Caco-2 (cell line): ENCODE measurements around the gene SRD5A3. TPM values are rescaled to one million over a fixed set of nuclear protein-coding genes. Genes with fewer than 3 reads are reported as not detected.

Experiments used
- BruUV-seq: library from RNA; stranded (reverse); fragments of 400-500 nt; replicated peaks from 2 replicates; lab custom pipeline; 2021; lab: Mats Ljungman, UMichigan
- CTCF ChIA-PET: fragments of 300-600 bp; sonication (Branson Sonifier 250); formaldehyde crosslinking; loops from one replicate; lab custom pipeline; 2022; ENCODE audit warnings: antibody characterized with exemption; lab: Charles Lee
- POLR2A ChIA-PET: fragments of 300-600 bp; sonication (Branson Sonifier 250); formaldehyde crosslinking; loops from one replicate; lab custom pipeline; 2022; ENCODE audit warnings: antibody characterized with exemption; lab: Charles Lee
- DNase-seq, 2 experiments: peaks; one replicate each; pipeline versions ENCODE4 v3.0.0 to v3.0.0-alpha.2; 2020 to 2022
- H3K27me3 ChIP-seq: replicated peaks from 2 replicates; pipeline ENCODE4 v1.6.0; 2011; ENCODE audit warnings: low read length; ENCODE audit not compliant: control insufficient read depth, insufficient read depth
- H3K36me3 ChIP-seq: 2 replicates; pipeline ENCODE4 v1.5.1; 2011; ENCODE audit warnings: low read length; ENCODE audit not compliant: control insufficient read depth, insufficient read depth
- H3K4me1 ChIP-seq: fragments of 250-450 bp; sonication (Bioruptor Pico); 2 replicates; pipeline ENCODE4 v1.5.1; 2020; ENCODE audit warnings: mild to moderate bottlenecking
- H3K4me3 ChIP-seq: 2 replicates; pipeline ENCODE4 v1.5.1; 2011; ENCODE audit warnings: low read depth, mild to moderate bottlenecking, control low read depth, low read length
- H3K9me3 ChIP-seq: fragments of 250-450 bp; sonication (Bioruptor Pico); 2 replicates; pipeline ENCODE4 v1.5.1; 2020; ENCODE audit warnings: mild to moderate bottlenecking, moderate library complexity
- H3K27ac Mint-ChIP-seq: one replicate; pipeline ENCODE4 v1.8.0; 2022; ENCODE audit warnings: mixed read lengths; ENCODE audit not compliant: unreplicated experiment
- H3K27me3 Mint-ChIP-seq: one replicate; pipeline ENCODE4 v1.8.0; 2022; ENCODE audit warnings: mixed read lengths; ENCODE audit not compliant: insufficient read depth, unreplicated experiment
- H3K36me3 Mint-ChIP-seq: one replicate; pipeline ENCODE4 v1.8.0; 2022; ENCODE audit warnings: mild to moderate bottlenecking, mixed read lengths; ENCODE audit not compliant: insufficient read depth, unreplicated experiment
- H3K4me1 Mint-ChIP-seq: one replicate; pipeline ENCODE4 v1.8.0; 2022; ENCODE audit warnings: low read depth, mixed read lengths; ENCODE audit not compliant: unreplicated experiment
- H3K4me3 Mint-ChIP-seq: one replicate; pipeline ENCODE4 v1.8.0; 2022; ENCODE audit warnings: mild to moderate bottlenecking, moderate library complexity, mixed read lengths; ENCODE audit not compliant: unreplicated experiment
- H3K9me3 Mint-ChIP-seq: one replicate; pipeline ENCODE4 v1.8.0; 2022; ENCODE audit warnings: mixed read lengths; ENCODE audit not compliant: unreplicated experiment
- CTCF ChIP-seq, 2 experiments: fragments of 200-600 bp in 1 of 2; IDR thresholded peaks; 1 replicate in 1 of 2; 2 replicates in 1 of 2; pipeline versions ENCODE4 v1.5.1 to v1.8.0; 2011 to 2022; ENCODE audit warnings: antibody characterized with exemption in 1 of 2, control low read depth in 1 of 2, inconsistent platforms in 1 of 2, low read depth in 1 of 2, low read length in 1 of 2, mild to moderate bottlenecking in 1 of 2, moderate library complexity in 1 of 2; ENCODE audit not compliant: insufficient read depth in 1 of 2, severe bottlenecking in 1 of 2, unreplicated experiment in 1 of 2
- intact Hi-C: fragments of 100-400 bp; cut with micrococcal nuclease; formaldehyde crosslinking; loops from one replicate; pipeline ENCODE4 v1.10.0; 2022; ENCODE audit not compliant: unreplicated experiment
- total RNA-seq: library from RNA; stranded (reverse); gene quantifications from 2 replicates; pipeline ENCODE4 v1.2.3, GENCODE V29; 2022

Gene SRD5A3
- total RNA-seq, 1 experiment from 2014 or later = 22.6 TPM

GRCh38 chr4:55366621-55367020 lies 20.6 kb downstream of the SRD5A3 start:
- BruUV-seq = no TSS peak
- no peak for TF ChIP-seq CTCF (IDR thresholded peaks at IDR 0.05; ENCODE audit: insufficient read depth in 1 of 2, low read depth in 1 of 2, low read length in 1 of 2, severe bottlenecking in 1 of 2, unreplicated experiment in 1 of 2)
- POLR2A ChIA-PET = no interaction called here
- CTCF ChIA-PET = interaction anchor here (0.6 kb wide), 1 partner anchor 22 kb away, joined by 3 read pairs; no protein-coding TSS in a partner anchor
- Histone ChIP-seq H3K27me3 (no peaks in the 10 kb centered on the region), H3K9me3 (no peaks in the 10 kb centered on the region), H3K4me3 (no peak overlapping the region), H3K4me1 (peaks cover 13% of the 10 kb centered on the region), H3K36me3 (no peaks in the 10 kb centered on the region)
- Mint-ChIP-seq H3K27ac (peak overlapping the region; percentile 73), H3K4me1 (peaks cover 8% of the 10 kb centered on the region), H3K4me3 (no peak overlapping the region), H3K27me3 (no peaks in the 10 kb centered on the region), H3K36me3 (no peaks in the 10 kb centered on the region), H3K9me3 (no peaks in the 10 kb centered on the region)
- no peak for DNase-seq
- intact Hi-C loops = no loop called here

GRCh38 chr4:55367084-55367722 lies 21.2 kb downstream of the SRD5A3 start:
- no peak for DNase-seq
- Mint-ChIP-seq H3K9me3 (no peaks in the 10 kb centered on the region), H3K4me3 (no peak overlapping the region), H3K27ac (peak overlapping the region; percentile 73), H3K36me3 (no peaks in the 10 kb centered on the region), H3K4me1 (peaks cover 8% of the 10 kb centered on the region), H3K27me3 (no peaks in the 10 kb centered on the region)
- ChIA-PET CTCF (interaction anchor here (0.6 kb wide), 1 partner anchor 22 kb away, joined by 3 read pairs; no protein-coding TSS in a partner anchor), POLR2A (interaction anchor here (0.6 kb wide), 1 partner anchor 216 kb away, joined by 4 read pairs; no protein-coding TSS in a partner anchor)
- TF ChIP-seq CTCF (IDR thresholded peaks at IDR 0.05; ENCODE audit: insufficient read depth in 1 of 2, low read depth in 1 of 2, low read length in 1 of 2, severe bottlenecking in 1 of 2, unreplicated experiment in 1 of 2) = no peak
- Histone ChIP-seq H3K9me3 (no peaks in the 10 kb centered on the region), H3K27me3 (no peaks in the 10 kb centered on the region), H3K4me1 (peaks cover 13% of the 10 kb centered on the region), H3K4me3 (no peak overlapping the region), H3K36me3 (no peaks in the 10 kb centered on the region)
- no TSS peak for BruUV-seq
- intact Hi-C loops = no loop called here

DNA sequence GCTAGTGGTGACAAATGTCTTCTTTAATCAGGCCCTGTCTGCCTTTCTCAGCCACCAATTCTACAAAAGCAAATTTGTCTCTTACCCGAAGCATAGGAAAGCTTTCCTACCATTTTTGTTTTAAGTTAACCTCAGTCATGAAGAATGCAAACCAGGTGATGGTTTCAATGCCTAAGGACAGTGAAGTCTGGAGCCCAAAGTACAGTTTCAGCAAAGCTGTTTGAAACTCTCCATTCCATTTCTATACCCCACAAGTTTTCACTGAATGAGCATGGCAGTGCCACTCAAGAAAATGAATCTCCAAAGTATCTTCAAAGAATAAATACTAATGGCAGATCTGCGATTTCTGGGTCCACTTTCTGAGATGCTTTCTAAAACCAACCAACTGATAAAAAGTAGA lies 23.9 kb downstream of the SRD5A3 start:
- Mint-ChIP-seq H3K4me3 (no peak overlapping the region), H3K9me3 (no peaks in the 10 kb centered on the region), H3K27ac (no peak overlapping the region), H3K4me1 (peaks cover 8% of the 10 kb centered on the region), H3K27me3 (no peaks in the 10 kb centered on the region), H3K36me3 (no peaks in the 10 kb centered on the region)
- intact Hi-C loops = no loop called here
- TF ChIP-seq CTCF (IDR thresholded peaks at IDR 0.05; ENCODE audit: insufficient read depth in 1 of 2, low read depth in 1 of 2, low read length in 1 of 2, severe bottlenecking in 1 of 2, unreplicated experiment in 1 of 2) = no peak
- H3K9me3 ChIP-seq = no peaks in the 10 kb centered on the region
- DNase-seq = no peak
- TSS peak; percentile 27 for BruUV-seq
- H3K27me3 ChIP-seq = no peaks in the 10 kb centered on the region
- peaks cover 13% of the 10 kb centered on the region for H3K4me1 ChIP-seq
- ChIA-PET POLR2A (no interaction called here), CTCF (no interaction called here)
- H3K36me3 ChIP-seq = no peaks in the 10 kb centered on the region
- H3K4me3 ChIP-seq = no peak overlapping the region
